Fibroblast of mammary gland (primary cell): Measurements from ENCODE around the gene NUAK2.

Experiments
- DNase-seq: peaks from one replicate; pipeline ENCODE4 v3.0.0-alpha.2; 2010; ENCODE audit warnings: low read depth
- H3K4me3 ChIP-seq: 2 replicates; pipeline ENCODE4 v1.5.1; 2011; ENCODE audit warnings: low read depth, mild to moderate bottlenecking, low read length, moderate library complexity; ENCODE audit not compliant: control insufficient read depth
- TF ChIP-seq, protein P1 (sequence below): conservative IDR thresholded peaks from 2 replicates; pipeline ENCODE4 v1.5.1; 2011; ENCODE audit warnings: low read depth, low read length, inconsistent platforms; ENCODE audit not compliant: control insufficient read depth, insufficient read depth

Gene NUAK2

DNA sequence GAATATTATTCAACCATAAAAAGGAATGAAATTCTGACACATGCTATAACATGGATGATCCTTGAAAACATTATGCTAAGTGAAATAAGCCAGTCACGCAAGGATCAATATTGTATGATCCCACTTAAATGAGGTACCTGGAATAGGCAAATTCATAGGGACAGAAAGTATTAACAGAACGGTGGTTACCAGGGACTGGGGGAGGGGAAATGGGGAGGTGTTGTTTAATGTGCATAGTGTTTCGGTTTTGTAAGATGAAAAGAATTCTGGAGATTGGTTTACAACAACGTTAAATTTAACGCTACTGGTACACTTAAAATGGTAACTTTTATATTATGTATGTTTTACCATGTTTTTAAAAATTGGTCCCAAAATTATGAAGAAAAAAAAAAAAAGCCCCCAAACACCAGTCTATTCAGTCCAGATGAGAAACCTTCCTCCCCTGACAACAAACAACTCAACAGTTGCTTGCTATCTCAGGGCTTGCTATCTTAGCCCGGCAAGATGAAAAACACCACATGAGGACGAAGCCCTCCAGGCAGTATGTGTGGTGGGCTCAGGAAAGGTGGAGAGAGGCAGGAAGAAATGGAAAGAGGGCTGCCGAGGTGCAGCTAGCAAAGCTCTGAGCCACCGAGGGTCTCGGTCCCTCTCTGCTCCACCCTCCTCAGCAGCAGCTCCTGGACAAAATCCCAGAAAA is 8.5 kb downstream of the NUAK2 start:
- DNase-seq = no peak
- TF ChIP-seq, protein P1, sequence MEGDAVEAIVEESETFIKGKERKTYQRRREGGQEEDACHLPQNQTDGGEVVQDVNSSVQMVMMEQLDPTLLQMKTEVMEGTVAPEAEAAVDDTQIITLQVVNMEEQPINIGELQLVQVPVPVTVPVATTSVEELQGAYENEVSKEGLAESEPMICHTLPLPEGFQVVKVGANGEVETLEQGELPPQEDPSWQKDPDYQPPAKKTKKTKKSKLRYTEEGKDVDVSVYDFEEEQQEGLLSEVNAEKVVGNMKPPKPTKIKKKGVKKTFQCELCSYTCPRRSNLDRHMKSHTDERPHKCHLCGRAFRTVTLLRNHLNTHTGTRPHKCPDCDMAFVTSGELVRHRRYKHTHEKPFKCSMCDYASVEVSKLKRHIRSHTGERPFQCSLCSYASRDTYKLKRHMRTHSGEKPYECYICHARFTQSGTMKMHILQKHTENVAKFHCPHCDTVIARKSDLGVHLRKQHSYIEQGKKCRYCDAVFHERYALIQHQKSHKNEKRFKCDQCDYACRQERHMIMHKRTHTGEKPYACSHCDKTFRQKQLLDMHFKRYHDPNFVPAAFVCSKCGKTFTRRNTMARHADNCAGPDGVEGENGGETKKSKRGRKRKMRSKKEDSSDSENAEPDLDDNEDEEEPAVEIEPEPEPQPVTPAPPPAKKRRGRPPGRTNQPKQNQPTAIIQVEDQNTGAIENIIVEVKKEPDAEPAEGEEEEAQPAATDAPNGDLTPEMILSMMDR = no peak
- H3K4me3 ChIP-seq = no peak overlapping the region

DNA sequence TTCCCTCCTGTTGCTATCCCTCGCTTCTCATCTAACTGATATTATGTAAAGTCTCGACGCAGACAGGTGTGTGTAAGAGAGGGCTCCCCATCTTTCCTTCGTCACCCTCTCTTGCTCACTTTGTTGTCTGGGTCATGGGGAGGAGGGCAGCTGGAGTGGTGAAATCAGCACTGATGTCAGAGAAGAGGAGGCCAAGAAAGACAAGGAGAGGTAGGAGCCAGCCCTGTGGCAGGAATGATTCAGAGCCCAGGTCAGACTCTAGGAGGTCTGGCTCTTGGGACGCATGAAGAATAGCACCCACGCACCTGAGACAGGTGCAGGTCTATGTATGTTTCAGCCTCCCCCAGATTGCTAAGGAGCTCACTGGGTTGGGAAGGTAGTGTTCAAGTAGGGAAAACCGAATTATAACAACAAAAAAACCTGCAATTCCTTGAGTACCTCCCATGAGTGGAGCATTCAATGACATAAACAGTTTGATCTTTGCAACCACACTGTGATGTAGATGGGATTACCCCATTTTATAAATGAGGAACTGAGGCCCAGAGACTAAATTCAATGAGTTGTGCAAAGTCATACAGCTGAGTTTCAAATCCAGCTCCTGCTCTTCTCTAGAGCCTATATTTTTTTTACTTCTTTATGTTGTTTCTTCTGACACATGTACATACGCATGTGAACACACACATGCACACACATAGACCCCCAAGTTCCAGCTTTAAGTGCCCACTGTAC is 10.4 kb downstream of the NUAK2 start:
- TF ChIP-seq, protein P1 = no peak
- no peak for DNase-seq
- H3K4me3 ChIP-seq = no peak overlapping the region

DNA sequence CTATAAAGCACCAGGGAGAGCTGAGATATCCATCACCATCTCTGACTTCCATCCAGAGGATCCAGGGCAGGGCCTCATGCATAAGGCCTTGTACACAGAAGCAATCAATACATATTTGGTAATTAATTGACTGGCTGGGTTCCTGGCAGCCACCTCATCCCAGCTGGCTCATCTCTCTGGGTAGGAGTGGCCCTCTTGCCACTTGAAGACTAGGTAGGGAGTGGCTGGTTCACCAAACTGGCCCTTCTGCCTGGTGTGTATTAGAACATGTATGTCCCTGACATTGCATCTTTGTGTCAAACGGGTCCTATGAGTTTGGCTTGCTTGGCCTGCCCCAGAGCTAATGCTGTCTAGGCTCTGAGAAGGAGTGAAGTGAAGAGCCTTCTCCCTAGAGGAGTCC is 11.8 kb downstream of the NUAK2 start:
- no peak overlapping the region for H3K4me3 ChIP-seq
- TF ChIP-seq, protein P1 = no peak
- DNase-seq = no peak

DNA sequence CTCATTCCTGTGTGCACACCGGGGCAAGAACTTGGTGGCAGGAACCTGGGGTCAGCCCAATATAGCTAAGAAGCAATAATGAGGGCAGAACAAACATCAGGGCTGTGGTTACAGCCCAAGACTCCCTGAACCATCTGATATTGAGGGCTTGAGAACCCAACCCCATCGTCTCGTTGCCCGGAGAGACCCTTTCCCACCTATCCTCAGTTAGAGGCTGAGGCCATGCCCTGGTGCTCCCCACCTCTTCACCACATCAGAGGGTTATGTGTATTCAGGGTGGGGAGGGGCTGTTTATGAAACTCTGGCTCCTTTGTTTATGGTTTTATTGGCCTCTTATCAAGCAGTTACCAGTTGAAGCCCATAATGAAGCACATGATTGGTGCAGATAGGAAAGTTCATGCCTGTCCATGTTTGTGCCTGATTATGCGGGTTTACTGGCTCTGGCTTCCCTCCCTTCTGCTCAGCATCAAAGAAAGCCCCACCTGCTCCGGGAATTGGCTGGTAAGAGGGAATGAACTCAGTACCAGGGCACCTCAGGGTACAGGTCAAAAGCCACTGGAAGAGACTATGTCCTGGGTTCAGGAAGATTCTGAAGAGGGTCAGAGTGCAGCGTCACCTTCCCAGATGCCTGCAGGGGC is 14.5 kb downstream of the NUAK2 start:
- H3K4me3 ChIP-seq = no peak overlapping the region
- no peak for DNase-seq
- TF ChIP-seq, protein P1 = no peak

DNA sequence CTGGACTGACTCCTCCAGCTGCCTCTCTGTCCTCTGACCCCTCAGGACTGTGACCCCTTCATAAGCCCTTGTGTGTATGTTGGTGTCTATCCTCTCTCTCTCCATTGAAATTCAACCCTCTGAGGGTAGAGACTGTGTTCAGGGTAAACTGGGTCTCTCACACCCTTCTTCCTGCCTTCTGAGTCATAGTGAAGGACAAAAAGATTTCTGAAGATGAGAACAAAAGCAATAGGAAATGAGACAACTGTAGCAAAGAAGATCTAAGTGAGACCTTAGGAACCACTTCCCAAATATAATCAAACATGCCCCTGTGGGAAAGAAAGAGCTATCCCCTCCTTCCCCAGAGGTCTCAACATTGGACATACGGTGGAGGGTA is 16.9 kb downstream of the NUAK2 start:
- no peak for DNase-seq
- TF ChIP-seq, protein P1 = no peak
- no peak overlapping the region for H3K4me3 ChIP-seq

DNA sequence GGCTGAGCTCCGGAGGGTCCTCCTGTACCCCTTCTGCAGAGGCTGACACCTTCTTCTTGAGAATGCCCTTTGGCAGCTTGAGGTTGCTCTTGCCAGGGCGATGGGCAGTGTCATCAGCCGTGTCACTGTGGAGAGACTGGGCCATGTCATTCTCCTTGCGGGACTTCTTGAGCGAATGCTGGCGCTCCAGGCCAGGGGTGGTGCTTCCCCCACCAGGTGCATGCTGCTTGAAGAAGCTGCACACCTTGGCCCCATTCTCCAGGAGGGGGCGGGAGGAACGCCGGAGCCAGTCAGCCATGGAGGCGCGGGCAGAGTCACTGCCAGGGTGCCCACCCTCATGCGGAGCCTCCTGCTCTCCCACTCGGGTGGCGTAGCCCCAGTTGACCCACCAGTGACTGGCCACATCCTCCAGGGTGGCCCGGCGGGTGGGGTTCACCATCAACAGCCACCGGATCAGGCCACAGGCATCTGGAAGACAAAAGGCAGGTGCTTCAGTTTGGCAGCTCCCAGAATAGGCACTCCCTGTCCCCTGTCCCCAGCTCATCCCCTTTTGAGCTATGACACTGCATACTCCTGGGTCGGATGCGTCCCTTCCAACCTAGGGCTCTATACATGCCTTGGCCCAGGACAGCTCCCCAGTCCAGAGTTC is 17.4 kb downstream of the NUAK2 start:
- DNase-seq = no peak
- H3K4me3 ChIP-seq = no peak overlapping the region
- TF ChIP-seq, protein P1 = no peak
